GM23338 (cell line): ENCODE results near the gene TARS1. TPM values are rescaled to one million over a fixed set of nuclear protein-coding genes. Genes with fewer than 3 reads are reported as not detected.
A peak's percentile ranks its signal among the peaks of the same experiment; 100 is the strongest.

Source experiments
- ATAC-seq: fragments of 200-7000 bp; cut with Tn5 transposase; 3 replicates; pipeline ENCODE4 v1.9.1; 2020
- DNase-seq: peaks from one replicate; pipeline ENCODE4 v3.0.0-alpha.2; 2015; ENCODE audit warnings: low spot score
- H2AFZ ChIP-seq: fragments of 200-600 bp; sonication (generic); 2 replicates; pipeline ENCODE4 v1.8.0; 2016; ENCODE audit warnings: antibody characterized with exemption, mild to moderate bottlenecking, moderate library complexity
- H3F3A ChIP-seq: fragments of 200-600 bp; sonication (generic); replicated peaks from 2 replicates; pipeline ENCODE4 v1.8.0; 2017; ENCODE audit warnings: antibody characterized with exemption, mixed run types, low read depth
- H3K27ac ChIP-seq: fragments of 200-600 bp; sonication (generic); 2 replicates; pipeline ENCODE4 v1.6.1; 2016; ENCODE audit warnings: low read depth
- H3K27me3 ChIP-seq: fragments of 200-600 bp; sonication (generic); 2 replicates; pipeline ENCODE4 v1.8.0; 2016; ENCODE audit warnings: mild to moderate bottlenecking, mixed run types, moderate library complexity; ENCODE audit not compliant: insufficient read depth
- H3K36me3 ChIP-seq: fragments of 200-600 bp; sonication (generic); 2 replicates; pipeline ENCODE4 v1.8.0; 2016; ENCODE audit warnings: mild to moderate bottlenecking; ENCODE audit not compliant: insufficient read depth
- H3K4me1 ChIP-seq: fragments of 200-600 bp; sonication (generic); 2 replicates; pipeline ENCODE4 v1.8.0; 2016; ENCODE audit warnings: mild to moderate bottlenecking, moderate library complexity; ENCODE audit not compliant: insufficient read depth
- H3K4me2 ChIP-seq: fragments of 200-600 bp; sonication (generic); 2 replicates; pipeline ENCODE4 v1.7.1; 2017; ENCODE audit warnings: mixed run types
- H3K4me3 ChIP-seq: fragments of 200-600 bp; sonication (generic); 2 replicates; pipeline ENCODE4 v1.6.1; 2016; ENCODE audit warnings: mixed run types
- H3K79me2 ChIP-seq: fragments of 200-600 bp; sonication (generic); replicated peaks from 2 replicates; pipeline ENCODE4 v1.8.0; 2017; ENCODE audit warnings: mild to moderate bottlenecking; ENCODE audit not compliant: insufficient read depth
- H3K9me2 ChIP-seq: fragments of 200-600 bp; sonication (generic); 2 replicates; pipeline ENCODE4 v1.8.0; 2017; ENCODE audit not compliant: insufficient read depth
- H4K20me1 ChIP-seq: fragments of 200-600 bp; sonication (generic); replicated peaks from 2 replicates; pipeline ENCODE4 v1.8.0; 2017; ENCODE audit warnings: mild to moderate bottlenecking; ENCODE audit not compliant: insufficient read depth
- H3K27ac Mint-ChIP-seq: 2 replicates; pipeline ENCODE4 v1.8.0; 2020; ENCODE audit warnings: inconsistent platforms, mild to moderate bottlenecking, moderate library complexity, mixed read lengths
- H3K27me3 Mint-ChIP-seq: 3 replicates; pipeline ENCODE4 v1.8.0; 2022; ENCODE audit warnings: low read depth, mild to moderate bottlenecking, moderate library complexity, mixed read lengths, inconsistent platforms; ENCODE audit not compliant: insufficient read depth, poor library complexity
- H3K36me3 Mint-ChIP-seq: 3 replicates; pipeline ENCODE4 v1.8.0; 2021; ENCODE audit warnings: low read depth, mild to moderate bottlenecking, inconsistent platforms, moderate library complexity, mixed read lengths
- H3K4me1 Mint-ChIP-seq: 3 replicates; pipeline ENCODE4 v1.8.0; 2020; ENCODE audit warnings: mild to moderate bottlenecking, inconsistent platforms, mixed read lengths
- H3K4me3 Mint-ChIP-seq: 3 replicates; pipeline ENCODE4 v1.8.0; 2021; ENCODE audit warnings: moderate library complexity, mild to moderate bottlenecking, inconsistent platforms, mixed read lengths
- H3K9me3 Mint-ChIP-seq: 3 replicates; pipeline ENCODE4 v1.8.0; 2020; ENCODE audit warnings: moderate library complexity, mild to moderate bottlenecking, inconsistent platforms, mixed read lengths
- CREB1 ChIP-seq: fragments of 250-450 bp; sonication (Bioruptor Pico); IDR thresholded peaks from 2 replicates; pipeline ENCODE4 v1.5.0; 2020; ENCODE audit warnings: low read depth, mild to moderate bottlenecking, moderate library complexity
- ETS1 ChIP-seq: IDR thresholded peaks from 2 replicates; pipeline ENCODE4 v1.6.1; 2016; ENCODE audit warnings: antibody characterized with exemption
- EZH2 ChIP-seq: fragments of 200-600 bp; sonication (generic); IDR thresholded peaks from one replicate; pipeline ENCODE4 v1.8.0; 2017; ENCODE audit warnings: antibody characterized with exemption, mild to moderate bottlenecking, low read depth; ENCODE audit not compliant: unreplicated experiment
- EZH2phosphoT487 ChIP-seq: fragments of 200-600 bp; sonication (generic); IDR thresholded peaks from one replicate; pipeline ENCODE4 v1.8.1; 2018; ENCODE audit warnings: antibody characterized with exemption; ENCODE audit not compliant: unreplicated experiment
- JUNB ChIP-seq: IDR thresholded peaks from one replicate; pipeline ENCODE4 v1.6.1; 2016; ENCODE audit warnings: antibody characterized with exemption; ENCODE audit not compliant: unreplicated experiment
- NANOG ChIP-seq: IDR thresholded peaks from 2 replicates; pipeline ENCODE4 v1.6.1; 2016; ENCODE audit warnings: antibody characterized with exemption, borderline replicate concordance
- POLR2AphosphoS5 ChIP-seq: IDR thresholded peaks from 2 replicates; pipeline ENCODE4 v1.6.1; 2016; ENCODE audit warnings: antibody characterized with exemption, low read depth
- STAT1 ChIP-seq: IDR thresholded peaks from one replicate; pipeline ENCODE4 v1.6.1; 2016; ENCODE audit warnings: antibody characterized with exemption; ENCODE audit not compliant: unreplicated experiment
- ZNF114 ChIP-seq: fragments of 250-450 bp; sonication (Bioruptor Pico); IDR thresholded peaks from 2 replicates; pipeline ENCODE4 v1.5.0; 2020; ENCODE audit warnings: mild to moderate bottlenecking, moderate library complexity
- ZNF331 ChIP-seq: fragments of 250-450 bp; sonication (Bioruptor Pico); IDR thresholded peaks from 2 replicates; pipeline ENCODE4 v1.5.0; 2020; ENCODE audit warnings: low read depth, mild to moderate bottlenecking, moderate library complexity
- polyA plus RNA-seq: library from polyadenylated mRNA; unstranded; fragments of >200 nt; fragmentation: Nextera tagmentation; extraction: Ambion mirVana; gene quantifications from 2 replicates; pipeline ENCODE4 v1.2.1, GENCODE V29; 2016
- total RNA-seq: library from RNA; depleted of rRNA; stranded (reverse); fragments of >200 nt; shearing (Covaris generic); gene quantifications from 2 replicates; pipeline ENCODE4 v1.2.3, GENCODE V29; 2014
- TF ChIP-seq, protein P1 (sequence below): fragments of 250-450 bp; sonication (Bioruptor Pico); IDR thresholded peaks from 2 replicates; pipeline ENCODE4 v1.5.0; 2020; ENCODE audit warnings: mild to moderate bottlenecking, moderate library complexity
- TF ChIP-seq, protein P2 (sequence below), 2 experiments: fragments of 200-600 bp in 1 of 2; sonication (generic) in 1 of 2; conservative IDR thresholded peaks; 2 replicates each; pipeline versions ENCODE4 v1.5.1 to v1.6.1; 2016 to 2017; ENCODE audit warnings: antibody characterized with exemption in 2 of 2, low read depth in 2 of 2, mild to moderate bottlenecking in 2 of 2, moderate library complexity in 1 of 2
- TF ChIP-seq, protein P3 (sequence below): IDR thresholded peaks from one replicate; pipeline ENCODE4 v1.6.1; 2018; ENCODE audit warnings: antibody characterized with exemption; ENCODE audit not compliant: unreplicated experiment

TARS1 gene
- total and polyA plus RNA-seq, 2 experiments from 2014 or later: 458 to 473 TPM

DNA sequence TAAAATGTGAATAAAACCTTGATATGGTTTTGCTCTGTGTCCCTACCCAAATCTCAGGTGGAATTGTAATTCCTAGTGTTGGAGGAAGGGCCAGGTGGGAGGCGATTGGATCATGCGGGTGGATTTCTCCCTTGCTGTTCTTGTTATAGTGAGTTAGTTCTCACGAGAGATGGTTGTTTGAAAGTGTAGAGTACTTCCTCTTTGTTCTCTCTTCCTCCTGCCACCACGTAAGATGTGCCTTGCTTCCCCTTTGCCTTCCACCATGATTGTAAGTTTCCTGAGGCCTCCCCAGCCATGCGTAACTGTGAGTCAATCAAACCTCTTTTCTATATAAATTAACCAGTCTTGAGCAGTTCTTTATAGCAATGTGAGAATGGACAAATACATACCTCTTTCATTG lies 34.9 kb downstream of the TARS1 start:
- Histone ChIP-seq H3K27me3 (no peaks in the 10 kb centered on the region), H3K9me2 (no peaks in the 10 kb centered on the region; the same call in 1 of the 2 replicates), H3K4me1 (peaks cover 10% of the 10 kb centered on the region), H2AFZ (no peak overlapping the region), H3K27ac (peak overlapping the region; percentile 10; the same call in 1 of the 2 replicates), H3F3A (peaks cover 10% of the 10 kb centered on the region; the same call in 1 of the 2 replicates), H3K79me2 (peaks cover 11% of the 10 kb centered on the region), H3K4me2 (no peak overlapping the region), H3K36me3 (peaks cover 42% of the 10 kb centered on the region), H4K20me1 (0 out of 2 replicates have a peak, but pooled peaks cover 11% of the 10 kb centered on the region), H3K4me3 (no peak overlapping the region)
- H3K27ac Mint-ChIP-seq: no peak overlapping the region
- no peak for DNase-seq
- peaks cover 93% of the 10 kb centered on the region for H3K36me3 Mint-ChIP-seq
- no peak for TF ChIP-seq EZH2phosphoT487
- TF ChIP-seq, protein P1, sequence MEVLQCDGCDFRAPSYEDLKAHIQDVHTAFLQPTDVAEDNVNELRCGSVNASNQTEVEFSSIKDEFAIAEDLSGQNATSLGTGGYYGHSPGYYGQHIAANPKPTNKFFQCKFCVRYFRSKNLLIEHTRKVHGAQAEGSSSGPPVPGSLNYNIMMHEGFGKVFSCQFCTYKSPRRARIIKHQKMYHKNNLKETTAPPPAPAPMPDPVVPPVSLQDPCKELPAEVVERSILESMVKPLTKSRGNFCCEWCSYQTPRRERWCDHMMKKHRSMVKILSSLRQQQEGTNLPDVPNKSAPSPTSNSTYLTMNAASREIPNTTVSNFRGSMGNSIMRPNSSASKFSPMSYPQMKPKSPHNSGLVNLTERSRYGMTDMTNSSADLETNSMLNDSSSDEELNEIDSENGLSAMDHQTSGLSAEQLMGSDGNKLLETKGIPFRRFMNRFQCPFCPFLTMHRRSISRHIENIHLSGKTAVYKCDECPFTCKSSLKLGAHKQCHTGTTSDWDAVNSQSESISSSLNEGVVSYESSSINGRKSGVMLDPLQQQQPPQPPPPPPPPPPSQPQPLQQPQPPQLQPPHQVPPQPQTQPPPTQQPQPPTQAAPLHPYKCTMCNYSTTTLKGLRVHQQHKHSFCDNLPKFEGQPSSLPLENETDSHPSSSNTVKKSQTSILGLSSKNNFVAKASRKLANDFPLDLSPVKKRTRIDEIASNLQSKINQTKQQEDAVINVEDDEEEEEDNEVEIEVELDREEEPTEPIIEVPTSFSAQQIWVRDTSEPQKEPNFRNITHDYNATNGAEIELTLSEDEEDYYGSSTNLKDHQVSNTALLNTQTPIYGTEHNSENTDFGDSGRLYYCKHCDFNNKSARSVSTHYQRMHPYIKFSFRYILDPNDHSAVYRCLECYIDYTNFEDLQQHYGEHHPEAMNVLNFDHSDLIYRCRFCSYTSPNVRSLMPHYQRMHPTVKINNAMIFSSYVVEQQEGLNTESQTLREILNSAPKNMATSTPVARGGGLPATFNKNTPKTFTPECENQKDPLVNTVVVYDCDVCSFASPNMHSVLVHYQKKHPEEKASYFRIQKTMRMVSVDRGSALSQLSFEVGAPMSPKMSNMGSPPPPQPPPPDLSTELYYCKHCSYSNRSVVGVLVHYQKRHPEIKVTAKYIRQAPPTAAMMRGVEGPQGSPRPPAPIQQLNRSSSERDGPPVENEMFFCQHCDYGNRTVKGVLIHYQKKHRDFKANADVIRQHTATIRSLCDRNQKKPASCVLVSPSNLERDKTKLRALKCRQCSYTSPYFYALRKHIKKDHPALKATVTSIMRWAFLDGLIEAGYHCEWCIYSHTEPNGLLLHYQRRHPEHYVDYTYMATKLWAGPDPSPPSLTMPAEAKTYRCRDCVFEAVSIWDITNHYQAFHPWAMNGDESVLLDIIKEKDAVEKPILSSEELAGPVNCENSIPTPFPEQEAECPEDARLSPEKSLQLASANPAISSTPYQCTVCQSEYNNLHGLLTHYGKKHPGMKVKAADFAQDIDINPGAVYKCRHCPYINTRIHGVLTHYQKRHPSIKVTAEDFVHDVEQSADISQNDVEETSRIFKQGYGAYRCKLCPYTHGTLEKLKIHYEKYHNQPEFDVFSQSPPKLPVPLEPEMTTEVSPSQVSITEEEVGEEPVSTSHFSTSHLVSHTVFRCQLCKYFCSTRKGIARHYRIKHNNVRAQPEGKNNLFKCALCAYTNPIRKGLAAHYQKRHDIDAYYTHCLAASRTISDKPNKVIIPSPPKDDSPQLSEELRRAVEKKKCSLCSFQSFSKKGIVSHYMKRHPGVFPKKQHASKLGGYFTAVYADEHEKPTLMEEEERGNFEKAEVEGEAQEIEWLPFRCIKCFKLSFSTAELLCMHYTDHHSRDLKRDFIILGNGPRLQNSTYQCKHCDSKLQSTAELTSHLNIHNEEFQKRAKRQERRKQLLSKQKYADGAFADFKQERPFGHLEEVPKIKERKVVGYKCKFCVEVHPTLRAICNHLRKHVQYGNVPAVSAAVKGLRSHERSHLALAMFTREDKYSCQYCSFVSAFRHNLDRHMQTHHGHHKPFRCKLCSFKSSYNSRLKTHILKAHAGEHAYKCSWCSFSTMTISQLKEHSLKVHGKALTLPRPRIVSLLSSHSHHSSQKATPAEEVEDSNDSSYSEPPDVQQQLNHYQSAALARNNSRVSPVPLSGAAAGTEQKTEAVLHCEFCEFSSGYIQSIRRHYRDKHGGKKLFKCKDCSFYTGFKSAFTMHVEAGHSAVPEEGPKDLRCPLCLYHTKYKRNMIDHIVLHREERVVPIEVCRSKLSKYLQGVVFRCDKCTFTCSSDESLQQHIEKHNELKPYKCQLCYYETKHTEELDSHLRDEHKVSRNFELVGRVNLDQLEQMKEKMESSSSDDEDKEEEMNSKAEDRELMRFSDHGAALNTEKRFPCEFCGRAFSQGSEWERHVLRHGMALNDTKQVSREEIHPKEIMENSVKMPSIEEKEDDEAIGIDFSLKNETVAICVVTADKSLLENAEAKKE: no peak
- TF ChIP-seq POLR2AphosphoS5: no peak
- TF ChIP-seq ZNF331 (CRISPR knock-in tag): no peak
- TF ChIP-seq CREB1 (CRISPR knock-in tag): no peak
- TF ChIP-seq EZH2: no peak
- TF ChIP-seq, protein P2, sequence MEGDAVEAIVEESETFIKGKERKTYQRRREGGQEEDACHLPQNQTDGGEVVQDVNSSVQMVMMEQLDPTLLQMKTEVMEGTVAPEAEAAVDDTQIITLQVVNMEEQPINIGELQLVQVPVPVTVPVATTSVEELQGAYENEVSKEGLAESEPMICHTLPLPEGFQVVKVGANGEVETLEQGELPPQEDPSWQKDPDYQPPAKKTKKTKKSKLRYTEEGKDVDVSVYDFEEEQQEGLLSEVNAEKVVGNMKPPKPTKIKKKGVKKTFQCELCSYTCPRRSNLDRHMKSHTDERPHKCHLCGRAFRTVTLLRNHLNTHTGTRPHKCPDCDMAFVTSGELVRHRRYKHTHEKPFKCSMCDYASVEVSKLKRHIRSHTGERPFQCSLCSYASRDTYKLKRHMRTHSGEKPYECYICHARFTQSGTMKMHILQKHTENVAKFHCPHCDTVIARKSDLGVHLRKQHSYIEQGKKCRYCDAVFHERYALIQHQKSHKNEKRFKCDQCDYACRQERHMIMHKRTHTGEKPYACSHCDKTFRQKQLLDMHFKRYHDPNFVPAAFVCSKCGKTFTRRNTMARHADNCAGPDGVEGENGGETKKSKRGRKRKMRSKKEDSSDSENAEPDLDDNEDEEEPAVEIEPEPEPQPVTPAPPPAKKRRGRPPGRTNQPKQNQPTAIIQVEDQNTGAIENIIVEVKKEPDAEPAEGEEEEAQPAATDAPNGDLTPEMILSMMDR (conservative IDR thresholded peaks at IDR 0.05; ENCODE audit: low read depth in 2 of 2): no peak
- TF ChIP-seq, protein P3, sequence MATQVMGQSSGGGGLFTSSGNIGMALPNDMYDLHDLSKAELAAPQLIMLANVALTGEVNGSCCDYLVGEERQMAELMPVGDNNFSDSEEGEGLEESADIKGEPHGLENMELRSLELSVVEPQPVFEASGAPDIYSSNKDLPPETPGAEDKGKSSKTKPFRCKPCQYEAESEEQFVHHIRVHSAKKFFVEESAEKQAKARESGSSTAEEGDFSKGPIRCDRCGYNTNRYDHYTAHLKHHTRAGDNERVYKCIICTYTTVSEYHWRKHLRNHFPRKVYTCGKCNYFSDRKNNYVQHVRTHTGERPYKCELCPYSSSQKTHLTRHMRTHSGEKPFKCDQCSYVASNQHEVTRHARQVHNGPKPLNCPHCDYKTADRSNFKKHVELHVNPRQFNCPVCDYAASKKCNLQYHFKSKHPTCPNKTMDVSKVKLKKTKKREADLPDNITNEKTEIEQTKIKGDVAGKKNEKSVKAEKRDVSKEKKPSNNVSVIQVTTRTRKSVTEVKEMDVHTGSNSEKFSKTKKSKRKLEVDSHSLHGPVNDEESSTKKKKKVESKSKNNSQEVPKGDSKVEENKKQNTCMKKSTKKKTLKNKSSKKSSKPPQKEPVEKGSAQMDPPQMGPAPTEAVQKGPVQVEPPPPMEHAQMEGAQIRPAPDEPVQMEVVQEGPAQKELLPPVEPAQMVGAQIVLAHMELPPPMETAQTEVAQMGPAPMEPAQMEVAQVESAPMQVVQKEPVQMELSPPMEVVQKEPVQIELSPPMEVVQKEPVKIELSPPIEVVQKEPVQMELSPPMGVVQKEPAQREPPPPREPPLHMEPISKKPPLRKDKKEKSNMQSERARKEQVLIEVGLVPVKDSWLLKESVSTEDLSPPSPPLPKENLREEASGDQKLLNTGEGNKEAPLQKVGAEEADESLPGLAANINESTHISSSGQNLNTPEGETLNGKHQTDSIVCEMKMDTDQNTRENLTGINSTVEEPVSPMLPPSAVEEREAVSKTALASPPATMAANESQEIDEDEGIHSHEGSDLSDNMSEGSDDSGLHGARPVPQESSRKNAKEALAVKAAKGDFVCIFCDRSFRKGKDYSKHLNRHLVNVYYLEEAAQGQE: no peak
- no peak for TF ChIP-seq STAT1
- no peak for TF ChIP-seq JUNB
- TF ChIP-seq NANOG: no peak
- no peak for TF ChIP-seq ZNF114 (CRISPR knock-in tag)
- no peak for TF ChIP-seq ETS1
- peaks cover 2% of the 10 kb centered on the region for H3K27me3 Mint-ChIP-seq
- H3K4me3 Mint-ChIP-seq: no peak overlapping the region
- peaks cover 20% of the 10 kb centered on the region; the same call in 2 of the 3 replicates for H3K9me3 Mint-ChIP-seq
- ATAC-seq: no peak
- H3K4me1 Mint-ChIP-seq: peaks cover 21% of the 10 kb centered on the region
